GM23338 (cell line): Measurements from ENCODE around the gene SLC15A4. TPM values are rescaled to one million over a fixed set of nuclear protein-coding genes. Genes with fewer than 3 reads are reported as not detected.

ENCODE experiments used
- ATAC-seq: fragments of 200-7000 bp; cut with Tn5 transposase; 3 replicates; pipeline ENCODE4 v1.9.1; 2020
- DNase-seq: peaks from one replicate; pipeline ENCODE4 v3.0.0-alpha.2; 2015; ENCODE audit warnings: low spot score
- H2AFZ ChIP-seq: fragments of 200-600 bp; sonication (generic); 2 replicates; pipeline ENCODE4 v1.8.0; 2016; ENCODE audit warnings: antibody characterized with exemption, mild to moderate bottlenecking, moderate library complexity
- H3F3A ChIP-seq: fragments of 200-600 bp; sonication (generic); replicated peaks from 2 replicates; pipeline ENCODE4 v1.8.0; 2017; ENCODE audit warnings: antibody characterized with exemption, mixed run types, low read depth
- H3K27ac ChIP-seq: fragments of 200-600 bp; sonication (generic); 2 replicates; pipeline ENCODE4 v1.6.1; 2016; ENCODE audit warnings: low read depth
- H3K27me3 ChIP-seq: fragments of 200-600 bp; sonication (generic); 2 replicates; pipeline ENCODE4 v1.8.0; 2016; ENCODE audit warnings: mild to moderate bottlenecking, mixed run types, moderate library complexity; ENCODE audit not compliant: insufficient read depth
- H3K36me3 ChIP-seq: fragments of 200-600 bp; sonication (generic); 2 replicates; pipeline ENCODE4 v1.8.0; 2016; ENCODE audit warnings: mild to moderate bottlenecking; ENCODE audit not compliant: insufficient read depth
- H3K4me1 ChIP-seq: fragments of 200-600 bp; sonication (generic); 2 replicates; pipeline ENCODE4 v1.8.0; 2016; ENCODE audit warnings: mild to moderate bottlenecking, moderate library complexity; ENCODE audit not compliant: insufficient read depth
- H3K4me2 ChIP-seq: fragments of 200-600 bp; sonication (generic); 2 replicates; pipeline ENCODE4 v1.7.1; 2017; ENCODE audit warnings: mixed run types
- H3K4me3 ChIP-seq: fragments of 200-600 bp; sonication (generic); 2 replicates; pipeline ENCODE4 v1.6.1; 2016; ENCODE audit warnings: mixed run types
- H3K79me2 ChIP-seq: fragments of 200-600 bp; sonication (generic); replicated peaks from 2 replicates; pipeline ENCODE4 v1.8.0; 2017; ENCODE audit warnings: mild to moderate bottlenecking; ENCODE audit not compliant: insufficient read depth
- H3K9me2 ChIP-seq: fragments of 200-600 bp; sonication (generic); 2 replicates; pipeline ENCODE4 v1.8.0; 2017; ENCODE audit not compliant: insufficient read depth
- H4K20me1 ChIP-seq: fragments of 200-600 bp; sonication (generic); replicated peaks from 2 replicates; pipeline ENCODE4 v1.8.0; 2017; ENCODE audit warnings: mild to moderate bottlenecking; ENCODE audit not compliant: insufficient read depth
- H3K27ac Mint-ChIP-seq: 2 replicates; pipeline ENCODE4 v1.8.0; 2020; ENCODE audit warnings: inconsistent platforms, mild to moderate bottlenecking, moderate library complexity, mixed read lengths
- H3K27me3 Mint-ChIP-seq: 3 replicates; pipeline ENCODE4 v1.8.0; 2022; ENCODE audit warnings: low read depth, mild to moderate bottlenecking, moderate library complexity, mixed read lengths, inconsistent platforms; ENCODE audit not compliant: insufficient read depth, poor library complexity
- H3K36me3 Mint-ChIP-seq: 3 replicates; pipeline ENCODE4 v1.8.0; 2021; ENCODE audit warnings: low read depth, mild to moderate bottlenecking, inconsistent platforms, moderate library complexity, mixed read lengths
- H3K4me1 Mint-ChIP-seq: 3 replicates; pipeline ENCODE4 v1.8.0; 2020; ENCODE audit warnings: mild to moderate bottlenecking, inconsistent platforms, mixed read lengths
- H3K4me3 Mint-ChIP-seq: 3 replicates; pipeline ENCODE4 v1.8.0; 2021; ENCODE audit warnings: moderate library complexity, mild to moderate bottlenecking, inconsistent platforms, mixed read lengths
- H3K9me3 Mint-ChIP-seq: 3 replicates; pipeline ENCODE4 v1.8.0; 2020; ENCODE audit warnings: moderate library complexity, mild to moderate bottlenecking, inconsistent platforms, mixed read lengths
- CREB1 ChIP-seq: fragments of 250-450 bp; sonication (Bioruptor Pico); IDR thresholded peaks from 2 replicates; pipeline ENCODE4 v1.5.0; 2020; ENCODE audit warnings: low read depth, mild to moderate bottlenecking, moderate library complexity
- CTCF ChIP-seq, 2 experiments: fragments of 200-600 bp in 1 of 2; sonication (generic) in 1 of 2; conservative IDR thresholded peaks; 2 replicates each; pipeline versions ENCODE4 v1.5.1 to v1.6.1; 2016 to 2017; ENCODE audit warnings: antibody characterized with exemption in 2 of 2, low read depth in 2 of 2, mild to moderate bottlenecking in 2 of 2, moderate library complexity in 1 of 2
- ETS1 ChIP-seq: IDR thresholded peaks from 2 replicates; pipeline ENCODE4 v1.6.1; 2016; ENCODE audit warnings: antibody characterized with exemption
- EZH2 ChIP-seq: fragments of 200-600 bp; sonication (generic); IDR thresholded peaks from one replicate; pipeline ENCODE4 v1.8.0; 2017; ENCODE audit warnings: antibody characterized with exemption, mild to moderate bottlenecking, low read depth; ENCODE audit not compliant: unreplicated experiment
- EZH2phosphoT487 ChIP-seq: fragments of 200-600 bp; sonication (generic); IDR thresholded peaks from one replicate; pipeline ENCODE4 v1.8.1; 2018; ENCODE audit warnings: antibody characterized with exemption; ENCODE audit not compliant: unreplicated experiment
- JUNB ChIP-seq: IDR thresholded peaks from one replicate; pipeline ENCODE4 v1.6.1; 2016; ENCODE audit warnings: antibody characterized with exemption; ENCODE audit not compliant: unreplicated experiment
- NANOG ChIP-seq: IDR thresholded peaks from 2 replicates; pipeline ENCODE4 v1.6.1; 2016; ENCODE audit warnings: antibody characterized with exemption, borderline replicate concordance
- POLR2AphosphoS5 ChIP-seq: IDR thresholded peaks from 2 replicates; pipeline ENCODE4 v1.6.1; 2016; ENCODE audit warnings: antibody characterized with exemption, low read depth
- STAT1 ChIP-seq: IDR thresholded peaks from one replicate; pipeline ENCODE4 v1.6.1; 2016; ENCODE audit warnings: antibody characterized with exemption; ENCODE audit not compliant: unreplicated experiment
- ZNF114 ChIP-seq: fragments of 250-450 bp; sonication (Bioruptor Pico); IDR thresholded peaks from 2 replicates; pipeline ENCODE4 v1.5.0; 2020; ENCODE audit warnings: mild to moderate bottlenecking, moderate library complexity
- ZNF331 ChIP-seq: fragments of 250-450 bp; sonication (Bioruptor Pico); IDR thresholded peaks from 2 replicates; pipeline ENCODE4 v1.5.0; 2020; ENCODE audit warnings: low read depth, mild to moderate bottlenecking, moderate library complexity
- ZNF462 ChIP-seq: fragments of 250-450 bp; sonication (Bioruptor Pico); IDR thresholded peaks from 2 replicates; pipeline ENCODE4 v1.5.0; 2020; ENCODE audit warnings: mild to moderate bottlenecking, moderate library complexity
- polyA plus RNA-seq: library from polyadenylated mRNA; unstranded; fragments of >200 nt; fragmentation: Nextera tagmentation; extraction: Ambion mirVana; gene quantifications from 2 replicates; pipeline ENCODE4 v1.2.1, GENCODE V29; 2016
- total RNA-seq: library from RNA; depleted of rRNA; stranded (reverse); fragments of >200 nt; shearing (Covaris generic); gene quantifications from 2 replicates; pipeline ENCODE4 v1.2.3, GENCODE V29; 2014
- TF ChIP-seq, protein P1 (sequence below): IDR thresholded peaks from one replicate; pipeline ENCODE4 v1.6.1; 2018; ENCODE audit warnings: antibody characterized with exemption; ENCODE audit not compliant: unreplicated experiment

The SLC15A4 gene
- total and polyA plus RNA-seq, 2 experiments from 2014 or later, result 7.7 to 30.3 TPM

DNA sequence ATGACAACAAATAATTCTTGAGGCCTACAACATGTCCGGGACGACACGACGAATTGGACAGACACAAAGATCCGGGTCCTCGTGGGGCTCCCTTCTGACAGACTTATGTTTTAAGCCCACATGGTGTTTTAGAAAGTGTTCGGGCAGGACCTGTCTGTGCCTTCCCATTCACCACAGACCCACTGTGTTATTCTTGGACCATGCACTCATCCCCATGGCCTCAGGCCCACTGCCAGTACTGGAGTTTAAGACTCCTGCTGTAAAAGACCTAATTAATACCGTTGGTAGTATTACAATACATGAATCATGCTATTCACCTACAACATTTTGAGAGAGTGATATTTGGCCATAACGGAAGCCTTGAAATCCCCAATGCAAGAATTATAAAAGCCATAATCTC, 20.0 kb downstream of the SLC15A4 start:
- H3K4me1 Mint-ChIP-seq, result no peaks in the 10 kb centered on the region
- no peak overlapping the region for H3K27ac ChIP-seq
- ATAC-seq, result no peak
- no peak for DNase-seq
- H3K27me3 ChIP-seq, result no peaks in the 10 kb centered on the region
- TF ChIP-seq NANOG (no peak), ETS1 (no peak), EZH2 (no peak), JUNB (no peak), ZNF331 (CRISPR knock-in tag) (no peak), CTCF (conservative IDR thresholded peaks at IDR 0.05; ENCODE audit: low read depth in 2 of 2) (no peak), ZNF114 (no peak), EZH2phosphoT487 (no peak), ZNF462 (CRISPR knock-in tag) (no peak), POLR2AphosphoS5 (no peak), STAT1 (no peak), CREB1 (CRISPR knock-in tag) (no peak)
- TF ChIP-seq, protein P1, sequence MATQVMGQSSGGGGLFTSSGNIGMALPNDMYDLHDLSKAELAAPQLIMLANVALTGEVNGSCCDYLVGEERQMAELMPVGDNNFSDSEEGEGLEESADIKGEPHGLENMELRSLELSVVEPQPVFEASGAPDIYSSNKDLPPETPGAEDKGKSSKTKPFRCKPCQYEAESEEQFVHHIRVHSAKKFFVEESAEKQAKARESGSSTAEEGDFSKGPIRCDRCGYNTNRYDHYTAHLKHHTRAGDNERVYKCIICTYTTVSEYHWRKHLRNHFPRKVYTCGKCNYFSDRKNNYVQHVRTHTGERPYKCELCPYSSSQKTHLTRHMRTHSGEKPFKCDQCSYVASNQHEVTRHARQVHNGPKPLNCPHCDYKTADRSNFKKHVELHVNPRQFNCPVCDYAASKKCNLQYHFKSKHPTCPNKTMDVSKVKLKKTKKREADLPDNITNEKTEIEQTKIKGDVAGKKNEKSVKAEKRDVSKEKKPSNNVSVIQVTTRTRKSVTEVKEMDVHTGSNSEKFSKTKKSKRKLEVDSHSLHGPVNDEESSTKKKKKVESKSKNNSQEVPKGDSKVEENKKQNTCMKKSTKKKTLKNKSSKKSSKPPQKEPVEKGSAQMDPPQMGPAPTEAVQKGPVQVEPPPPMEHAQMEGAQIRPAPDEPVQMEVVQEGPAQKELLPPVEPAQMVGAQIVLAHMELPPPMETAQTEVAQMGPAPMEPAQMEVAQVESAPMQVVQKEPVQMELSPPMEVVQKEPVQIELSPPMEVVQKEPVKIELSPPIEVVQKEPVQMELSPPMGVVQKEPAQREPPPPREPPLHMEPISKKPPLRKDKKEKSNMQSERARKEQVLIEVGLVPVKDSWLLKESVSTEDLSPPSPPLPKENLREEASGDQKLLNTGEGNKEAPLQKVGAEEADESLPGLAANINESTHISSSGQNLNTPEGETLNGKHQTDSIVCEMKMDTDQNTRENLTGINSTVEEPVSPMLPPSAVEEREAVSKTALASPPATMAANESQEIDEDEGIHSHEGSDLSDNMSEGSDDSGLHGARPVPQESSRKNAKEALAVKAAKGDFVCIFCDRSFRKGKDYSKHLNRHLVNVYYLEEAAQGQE, result no peak
- peaks cover 5% of the 10 kb centered on the region; the same call in 1 of the 2 replicates for H4K20me1 ChIP-seq
- peaks cover 3% of the 10 kb centered on the region for H3K27me3 Mint-ChIP-seq
- H3K4me3 Mint-ChIP-seq, result no peak overlapping the region
- H3K79me2 ChIP-seq, result peaks cover 34% of the 10 kb centered on the region
- H3K4me2 ChIP-seq, result no peak overlapping the region
- H3K36me3 ChIP-seq, result peaks cover 9% of the 10 kb centered on the region; the same call in 1 of the 2 replicates
- no peaks in the 10 kb centered on the region for H3F3A ChIP-seq
- H3K4me1 ChIP-seq, result no peaks in the 10 kb centered on the region
- peaks cover 56% of the 10 kb centered on the region for H3K36me3 Mint-ChIP-seq
- no peaks in the 10 kb centered on the region for H3K9me2 ChIP-seq
- H3K27ac Mint-ChIP-seq, result no peak overlapping the region
- no peak overlapping the region for H2AFZ ChIP-seq
- H3K9me3 Mint-ChIP-seq, result peaks cover 84% of the 10 kb centered on the region
- no peak overlapping the region for H3K4me3 ChIP-seq
